Sigmoid colon (tissue), 4 donors: ENCODE results near the gene PTPRD.

Experiments
- EP300 ChIP-seq, 4 donors: sonication (generic); formaldehyde crosslinking; IDR thresholded peaks; one replicate each; pipeline ENCODE4 v1.6.1; 2017; ENCODE audit warnings: antibody characterized with exemption in 4 of 4
- POLR2A ChIP-seq, 2 donors: fragments of 450-650 bp; IDR thresholded peaks; one replicate each; pipeline ENCODE4 v1.6.1; 2016; ENCODE audit warnings: antibody characterized with exemption in 2 of 2, mild to moderate bottlenecking in 2 of 2, moderate library complexity in 2 of 2
- TF ChIP-seq, protein P1 (sequence below), 4 experiments: fragments of 450-650 bp in 3 of 4; fragments of 200-600 bp in 1 of 4; IDR thresholded peaks; one replicate each; pipeline ENCODE4 v1.5.1; 2016 to 2019; ENCODE audit warnings: antibody characterized with exemption in 4 of 4, mild to moderate bottlenecking in 3 of 4, moderate library complexity in 2 of 4

GRCh38 chr9:10479172-10479571, 133.6 kb downstream of the PTPRD start:
- TF ChIP-seq POLR2A (IDR thresholded peaks at IDR 0.05) (no peak), EP300 (IDR thresholded peaks at IDR 0.05) (no peak)
- TF ChIP-seq, protein P1, sequence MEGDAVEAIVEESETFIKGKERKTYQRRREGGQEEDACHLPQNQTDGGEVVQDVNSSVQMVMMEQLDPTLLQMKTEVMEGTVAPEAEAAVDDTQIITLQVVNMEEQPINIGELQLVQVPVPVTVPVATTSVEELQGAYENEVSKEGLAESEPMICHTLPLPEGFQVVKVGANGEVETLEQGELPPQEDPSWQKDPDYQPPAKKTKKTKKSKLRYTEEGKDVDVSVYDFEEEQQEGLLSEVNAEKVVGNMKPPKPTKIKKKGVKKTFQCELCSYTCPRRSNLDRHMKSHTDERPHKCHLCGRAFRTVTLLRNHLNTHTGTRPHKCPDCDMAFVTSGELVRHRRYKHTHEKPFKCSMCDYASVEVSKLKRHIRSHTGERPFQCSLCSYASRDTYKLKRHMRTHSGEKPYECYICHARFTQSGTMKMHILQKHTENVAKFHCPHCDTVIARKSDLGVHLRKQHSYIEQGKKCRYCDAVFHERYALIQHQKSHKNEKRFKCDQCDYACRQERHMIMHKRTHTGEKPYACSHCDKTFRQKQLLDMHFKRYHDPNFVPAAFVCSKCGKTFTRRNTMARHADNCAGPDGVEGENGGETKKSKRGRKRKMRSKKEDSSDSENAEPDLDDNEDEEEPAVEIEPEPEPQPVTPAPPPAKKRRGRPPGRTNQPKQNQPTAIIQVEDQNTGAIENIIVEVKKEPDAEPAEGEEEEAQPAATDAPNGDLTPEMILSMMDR (IDR thresholded peaks at IDR 0.05) = no peak
